H1 (cell line): ENCODE data around the gene NTRK2. TPM values are rescaled to one million over a fixed set of nuclear protein-coding genes. Genes with fewer than 3 reads are reported as not detected.

Experiments
- CTCF ChIA-PET: fragments of 300-600 bp; sonication (Branson Sonifier 250); formaldehyde crosslinking; loops from one replicate; lab custom pipeline; 2021; ENCODE audit not compliant: partially characterized antibody; lab: Charles Lee
- POLR2A ChIA-PET: fragments of 300-600 bp; sonication (Branson Sonifier 250); formaldehyde crosslinking; loops from one replicate; lab custom pipeline; 2021; ENCODE audit warnings: inconsistent platforms; ENCODE audit not compliant: partially characterized antibody; lab: Charles Lee
- DNase-seq, 2 experiments: peaks; one replicate each; pipeline versions ENCODE4 v3.0.0 to v3.0.0-alpha.2; 2010 to 2022; ENCODE audit warnings: low spot score in 2 of 2, low read depth in 1 of 2, mixed read lengths in 1 of 2
- FAIRE-seq: peaks from 2 replicates; lab custom pipeline; 2011; peaks lifted over from hg19 to GRCh38; lab: Jason Lieb, UNC
- H2AFZ ChIP-seq: 2 replicates; pipeline ENCODE4 v1.8.1; 2012; ENCODE audit warnings: low read length, inconsistent platforms
- H2AK5ac ChIP-seq: 2 replicates; pipeline ENCODE4 v1.6.1; 2013; ENCODE audit warnings: low read depth, low read length
- H2BK120ac ChIP-seq: replicated peaks from 2 replicates; pipeline ENCODE3; 2013; ENCODE audit warnings: low read depth, low read length, inconsistent platforms
- H2BK12ac ChIP-seq: 2 replicates; pipeline ENCODE4 v1.6.1; 2013; ENCODE audit warnings: low read depth, low read length
- H2BK15ac ChIP-seq: 2 replicates; pipeline ENCODE4 v1.6.1; 2013; ENCODE audit warnings: low read length
- H2BK20ac ChIP-seq: 2 replicates; pipeline ENCODE4 v1.6.1; 2013; ENCODE audit warnings: low read length
- H2BK5ac ChIP-seq: 2 replicates; pipeline ENCODE4 v1.6.1; 2013; ENCODE audit warnings: low read depth, low read length
- H3K14ac ChIP-seq: 2 replicates; pipeline ENCODE4 v1.6.1; 2013; ENCODE audit warnings: inconsistent platforms; ENCODE audit not compliant: insufficient read length
- H3K18ac ChIP-seq: 2 replicates; pipeline ENCODE4 v1.6.1; 2013; ENCODE audit warnings: low read length; ENCODE audit errors: extremely low read depth
- H3K23ac ChIP-seq: 2 replicates; pipeline ENCODE4 v1.6.1; 2013; ENCODE audit warnings: inconsistent platforms; ENCODE audit not compliant: insufficient read length
- H3K23me2 ChIP-seq: 2 replicates; pipeline ENCODE4 v1.6.1; 2013; ENCODE audit warnings: low read depth, low read length
- H3K27ac ChIP-seq: 2 replicates; pipeline ENCODE4 v1.6.1; 2011; ENCODE audit warnings: low read depth, low read length, inconsistent platforms
- H3K27me3 ChIP-seq, 4 experiments: replicated peaks in 1 of 4; 1 replicate in 1 of 4; 2 replicates in 3 of 4; pipeline versions ENCODE4 v1.6.1 to v1.8.1; 2011 to 2013; ENCODE audit warnings: low read length in 3 of 4, mild to moderate bottlenecking in 3 of 4, inconsistent platforms in 2 of 4, mixed read lengths in 2 of 4, moderate library complexity in 1 of 4; ENCODE audit not compliant: control insufficient read depth in 3 of 4, insufficient read depth in 3 of 4; ENCODE audit errors: extremely low read depth in 1 of 4
- H3K36me3 ChIP-seq, 4 experiments: 2 replicates each; pipeline versions ENCODE4 v1.6.1 to v1.8.1; 2011 to 2013; ENCODE audit warnings: mild to moderate bottlenecking in 4 of 4, low read length in 3 of 4, moderate library complexity in 2 of 4, control low read depth in 1 of 4, inconsistent platforms in 1 of 4; ENCODE audit not compliant: insufficient read depth in 4 of 4, control insufficient read depth in 2 of 4
- H3K4ac ChIP-seq: replicated peaks from 2 replicates; pipeline ENCODE3; 2013; ENCODE audit warnings: low read length, low read depth, mixed read lengths, inconsistent platforms; ENCODE audit not compliant: insufficient read length
- H3K4me1 ChIP-seq, 4 experiments: replicated peaks in 1 of 4; 1 replicate in 1 of 4; 2 replicates in 3 of 4; pipeline versions ENCODE4 v1.6.1 to v1.8.1; 2011 to 2013; ENCODE audit warnings: low read length in 3 of 4, inconsistent platforms in 2 of 4, mixed read lengths in 1 of 4; ENCODE audit not compliant: insufficient read depth in 4 of 4, control insufficient read depth in 3 of 4
- H3K4me2 ChIP-seq, 2 experiments: 2 replicates each; pipeline versions ENCODE4 v1.6.1 to v1.8.1; 2011 to 2013; ENCODE audit warnings: low read depth in 2 of 2, low read length in 2 of 2, control low read depth in 1 of 2, inconsistent platforms in 1 of 2, mild to moderate bottlenecking in 1 of 2; ENCODE audit not compliant: insufficient read depth in 1 of 2
- H3K4me3 ChIP-seq, 4 experiments: fragments of 200-600, 300-600 bp in 1 of 4; sonication (generic), shearing (Covaris generic), sonication (Bioruptor Twin) in 1 of 4; 2 replicates each; pipeline versions ENCODE4 v1.5.1 to v1.8.1; 2011 to 2016; ENCODE audit warnings: low read length in 4 of 4, low read depth in 3 of 4, control low read depth in 2 of 4, inconsistent platforms in 2 of 4, mild to moderate bottlenecking in 2 of 4, mixed read lengths in 1 of 4, moderate library complexity in 1 of 4; ENCODE audit not compliant: insufficient read depth in 2 of 4; ENCODE audit errors: extremely low read depth in 1 of 4
- H3K56ac ChIP-seq: replicated peaks from 2 replicates; pipeline ENCODE3; 2013; ENCODE audit warnings: low read depth, mild to moderate bottlenecking, mixed read lengths, low read length, inconsistent platforms; ENCODE audit not compliant: insufficient read length
- H3K79me1 ChIP-seq: 2 replicates; pipeline ENCODE4 v1.6.1; 2013; ENCODE audit warnings: low read depth, low read length, control low read depth
- H3K79me2 ChIP-seq, 2 experiments: 2 replicates each; pipeline versions ENCODE4 v1.6.1 to v1.8.1; 2012 to 2013; ENCODE audit warnings: low read length in 2 of 2, mild to moderate bottlenecking in 2 of 2, inconsistent platforms in 1 of 2; ENCODE audit not compliant: insufficient read depth in 2 of 2, control insufficient read depth in 1 of 2
- H3K9ac ChIP-seq, 4 experiments: replicated peaks in 1 of 4; 1 replicate in 1 of 4; 2 replicates in 3 of 4; pipeline versions ENCODE4 v1.6.1 to v1.8.1; 2011 to 2013; ENCODE audit warnings: low read depth in 3 of 4, low read length in 3 of 4, control low read depth in 2 of 4, mild to moderate bottlenecking in 2 of 4, moderate library complexity in 2 of 4, inconsistent platforms in 1 of 4; ENCODE audit errors: extremely low read depth in 1 of 4
- H3K9me3 ChIP-seq, 2 experiments: 2 replicates each; pipeline versions ENCODE4 v1.6.1 to v1.8.1; 2012 to 2013; ENCODE audit warnings: mild to moderate bottlenecking in 2 of 2, moderate library complexity in 2 of 2, control low read depth in 1 of 2, inconsistent platforms in 1 of 2, low read depth in 1 of 2, low read length in 1 of 2, mixed read lengths in 1 of 2; ENCODE audit not compliant: insufficient read depth in 2 of 2
- H4K20me1 ChIP-seq, 2 experiments: replicated peaks in 1 of 2; 2 replicates each; pipeline versions ENCODE3 to v1.8.1; 2011 to 2013; ENCODE audit warnings: inconsistent platforms in 2 of 2, low read length in 2 of 2, mild to moderate bottlenecking in 1 of 2; ENCODE audit not compliant: insufficient read depth in 2 of 2, control insufficient read depth in 1 of 2
- H4K5ac ChIP-seq: 2 replicates; pipeline ENCODE4 v1.6.1; 2013; ENCODE audit warnings: low read length, low read depth, mixed read lengths, inconsistent platforms; ENCODE audit not compliant: insufficient read length
- H4K8ac ChIP-seq: 2 replicates; pipeline ENCODE4 v1.8.0; 2013; ENCODE audit warnings: mild to moderate bottlenecking, moderate library complexity, low read length, inconsistent platforms; ENCODE audit not compliant: insufficient read depth; ENCODE audit errors: extremely low read depth
- H4K91ac ChIP-seq: replicated peaks from 2 replicates; pipeline ENCODE3; 2013; ENCODE audit warnings: low read length, mixed read lengths, inconsistent platforms; ENCODE audit not compliant: insufficient read length
- ATF3 ChIP-seq: IDR thresholded peaks from 2 replicates; pipeline ENCODE4 v1.6.1; 2011; ENCODE audit warnings: low read depth, mild to moderate bottlenecking, low read length; ENCODE audit not compliant: insufficient read depth
- BRCA1 ChIP-seq: IDR thresholded peaks from 2 replicates; pipeline ENCODE4 v1.6.1; 2012; ENCODE audit warnings: low read depth, low read length, improper control_type of control experiment
- EGR1 ChIP-seq: IDR thresholded peaks from 2 replicates; pipeline ENCODE4 v1.6.1; 2011; ENCODE audit warnings: low read depth, low read length, borderline replicate concordance
- NRF1 ChIP-seq: IDR thresholded peaks from 2 replicates; pipeline ENCODE4 v1.6.1; 2011; ENCODE audit warnings: mild to moderate bottlenecking, low read depth, low read length, improper control_type of control experiment
- POLR2AphosphoS5 ChIP-seq: IDR thresholded peaks from 2 replicates; pipeline ENCODE4 v1.6.1; 2011; ENCODE audit warnings: low read depth, low read length
- SAP30 ChIP-seq: fragments of 300-600 bp; sonication (generic); IDR thresholded peaks from 2 replicates; pipeline ENCODE4 v1.7.1; 2012; ENCODE audit warnings: low read length, moderate library complexity, mild to moderate bottlenecking, inconsistent platforms; ENCODE audit not compliant: insufficient read depth, insufficient replicate concordance
- SP1 ChIP-seq: IDR thresholded peaks from 2 replicates; pipeline ENCODE4 v1.6.1; 2011; ENCODE audit warnings: low read depth, low read length
- TEAD4 ChIP-seq: IDR thresholded peaks from 2 replicates; pipeline ENCODE4 v1.6.1; 2012; ENCODE audit warnings: low read depth, low read length, inconsistent platforms, mixed read lengths
- WGBS, 2 experiments: shearing (Covaris generic) in 1 of 2; methylation state at CpG; one replicate each; pipeline versions ENCODE4 v1.1.6 to v1.1.7; 2013 to 2015; ENCODE audit warnings: low lambda C conversion rate in 2 of 2, mixed read lengths in 2 of 2, inconsistent platforms in 1 of 2, low coverage in 1 of 2, missing lambda C conversion rate in 1 of 2; ENCODE audit not compliant: insufficient replicate concordance in 2 of 2, insufficient coverage in 1 of 2, insufficient read length in 1 of 2; ENCODE audit errors: extremely low coverage in 1 of 2, missing lambda C conversion rate in 1 of 2; 5-methylcytosine and 5-hydroxymethylcytosine counted together
- polyA plus RNA-seq, 7 experiments: library from polyadenylated mRNA; depleted of rRNA in 3 of 7; stranded (reverse) in 5 of 7; unstranded in 2 of 7; fragments of >200 nt in 5 of 7; fragments of 200-250 nt in 2 of 7; gene quantifications; 1 replicate in 5 of 7; 2 replicates in 1 of 7; 4 replicates in 1 of 7; pipeline versions ENCODE4 v1.2.1 to v1.2.3, GENCODE V29; 2011 to 2013; ENCODE audit warnings: missing spikeins in 2 of 7, mixed read lengths in 2 of 7
- total RNA-seq: library from RNA; stranded (reverse); fragmentation: NEBNext Ultra II Directional; extraction: Animal tissue kit (Norgen Biotek cat#: 25700); gene quantifications from 2 replicates; pipeline ENCODE4 v1.2.1, GENCODE V29; 2021
- TF ChIP-seq, protein P1 (sequence below): IDR thresholded peaks from 2 replicates; pipeline ENCODE4 v1.6.1; 2012; ENCODE audit warnings: low read length, inconsistent platforms
- TF ChIP-seq, protein P2 (sequence below), 3 experiments: IDR thresholded peaks; 1 replicate in 2 of 3; 2 replicates in 1 of 3; pipeline versions ENCODE4 v1.5.1 to v1.6.1; 2011; ENCODE audit warnings: low read length in 3 of 3, mild to moderate bottlenecking in 3 of 3, inconsistent platforms in 2 of 3, low read depth in 1 of 3, moderate library complexity in 1 of 3; ENCODE audit not compliant: insufficient read depth in 1 of 3; ENCODE audit errors: control extremely low read depth in 1 of 3

The NTRK2 gene
- total and polyA plus RNA-seq, 2 of the 8 experiments (the other 6 are each of a cell fraction or from before 2014, with no cell fraction given): 0.03 to 0.04 TPM

DNA sequence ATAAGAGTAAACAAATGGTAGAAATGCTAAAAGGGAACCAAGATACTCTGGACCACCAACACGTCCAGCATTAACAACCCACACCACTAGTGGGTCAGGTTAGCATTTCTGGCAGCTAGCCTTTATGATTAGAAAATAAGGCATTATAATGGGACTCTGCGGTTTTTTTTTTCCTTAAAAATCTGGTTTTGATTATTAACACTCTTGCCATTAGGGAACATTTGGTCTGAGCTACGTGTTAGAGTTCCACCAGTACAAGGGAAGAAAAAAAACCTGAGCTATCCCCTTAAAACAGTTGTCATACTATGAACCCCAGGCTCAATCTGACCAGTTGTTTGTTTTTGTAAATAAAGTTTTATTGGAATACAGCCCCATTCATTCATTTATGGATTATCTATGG, 110.4 kb downstream of the NTRK2 start:
- Histone ChIP-seq H4K5ac (no peak overlapping the region), H3K56ac (no peak overlapping the region), H2AK5ac (no peak overlapping the region), H4K8ac (no peak overlapping the region), H2BK12ac (no peak overlapping the region), H4K91ac (no peak overlapping the region), H3K27me3 (no peaks in the 10 kb centered on the region), H3K9ac (no peak overlapping the region), H2BK20ac (no peak overlapping the region), H3K9me3 (no peaks in the 10 kb centered on the region), H2BK5ac (no peak overlapping the region), H3K36me3 (no peaks in the 10 kb centered on the region), H4K20me1 (no peaks in the 10 kb centered on the region), H2BK15ac (no peak overlapping the region), H3K4ac (no peak overlapping the region), H2BK120ac (no peak overlapping the region), H3K4me2 (no peak overlapping the region), H3K27ac (no peak overlapping the region), H3K4me1 (no peaks in the 10 kb centered on the region), H3K79me1 (no peaks in the 10 kb centered on the region), H3K23me2 (no peaks in the 10 kb centered on the region), H2AFZ (no peak overlapping the region), H3K18ac (no peak overlapping the region), H3K14ac (no peak overlapping the region), H3K4me3 (no peak overlapping the region), H3K79me2 (no peaks in the 10 kb centered on the region), H3K23ac (no peak overlapping the region)
- FAIRE-seq (no peak), DNase-seq (no peak)
- ChIA-PET CTCF (interaction anchor here (0.8 to 6.2 kb wide), 17 partner anchors 9 to 699 kb away, joined by 3 to 84 read pairs (median 5); partner anchors contain the start of gene NTRK2), POLR2A (no interaction called here)
- WGBS, 2 experiments: 82% methylated on average over 3 of the region's 3 CpGs; no CpG with 5 or more reads in 1 of the 2 experiments
- TF ChIP-seq ATF3 (no peak), BRCA1 (no peak), SP1 (no peak), EGR1 (no peak), TEAD4 (no peak), POLR2AphosphoS5 (no peak), SAP30 (no peak), NRF1 (no peak)
- TF ChIP-seq, protein P1, sequence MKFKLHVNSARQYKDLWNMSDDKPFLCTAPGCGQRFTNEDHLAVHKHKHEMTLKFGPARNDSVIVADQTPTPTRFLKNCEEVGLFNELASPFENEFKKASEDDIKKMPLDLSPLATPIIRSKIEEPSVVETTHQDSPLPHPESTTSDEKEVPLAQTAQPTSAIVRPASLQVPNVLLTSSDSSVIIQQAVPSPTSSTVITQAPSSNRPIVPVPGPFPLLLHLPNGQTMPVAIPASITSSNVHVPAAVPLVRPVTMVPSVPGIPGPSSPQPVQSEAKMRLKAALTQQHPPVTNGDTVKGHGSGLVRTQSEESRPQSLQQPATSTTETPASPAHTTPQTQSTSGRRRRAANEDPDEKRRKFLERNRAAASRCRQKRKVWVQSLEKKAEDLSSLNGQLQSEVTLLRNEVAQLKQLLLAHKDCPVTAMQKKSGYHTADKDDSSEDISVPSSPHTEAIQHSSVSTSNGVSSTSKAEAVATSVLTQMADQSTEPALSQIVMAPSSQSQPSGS: no peak
- TF ChIP-seq, protein P2, sequence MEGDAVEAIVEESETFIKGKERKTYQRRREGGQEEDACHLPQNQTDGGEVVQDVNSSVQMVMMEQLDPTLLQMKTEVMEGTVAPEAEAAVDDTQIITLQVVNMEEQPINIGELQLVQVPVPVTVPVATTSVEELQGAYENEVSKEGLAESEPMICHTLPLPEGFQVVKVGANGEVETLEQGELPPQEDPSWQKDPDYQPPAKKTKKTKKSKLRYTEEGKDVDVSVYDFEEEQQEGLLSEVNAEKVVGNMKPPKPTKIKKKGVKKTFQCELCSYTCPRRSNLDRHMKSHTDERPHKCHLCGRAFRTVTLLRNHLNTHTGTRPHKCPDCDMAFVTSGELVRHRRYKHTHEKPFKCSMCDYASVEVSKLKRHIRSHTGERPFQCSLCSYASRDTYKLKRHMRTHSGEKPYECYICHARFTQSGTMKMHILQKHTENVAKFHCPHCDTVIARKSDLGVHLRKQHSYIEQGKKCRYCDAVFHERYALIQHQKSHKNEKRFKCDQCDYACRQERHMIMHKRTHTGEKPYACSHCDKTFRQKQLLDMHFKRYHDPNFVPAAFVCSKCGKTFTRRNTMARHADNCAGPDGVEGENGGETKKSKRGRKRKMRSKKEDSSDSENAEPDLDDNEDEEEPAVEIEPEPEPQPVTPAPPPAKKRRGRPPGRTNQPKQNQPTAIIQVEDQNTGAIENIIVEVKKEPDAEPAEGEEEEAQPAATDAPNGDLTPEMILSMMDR (IDR thresholded peaks at IDR 0.05; ENCODE audit: control extremely low read depth in 1 of 3, insufficient read depth in 1 of 3, low read depth in 1 of 3, low read length in 3 of 3): no peak
